K562 (cell line): Measurements from ENCODE around the gene VIPR2. TPM values are rescaled to one million over a fixed set of nuclear protein-coding genes. Genes with fewer than 3 reads are reported as not detected.

Source experiments
- ATAC-seq: fragments of 200-7000 bp; cut with Tn5 transposase; 3 replicates; pipeline ENCODE4 v1.9.1; 2020; ENCODE audit warnings: moderate library complexity
- BruUV-seq: library from RNA; stranded (reverse); fragments of 400-500 nt; replicated peaks from 2 replicates; lab custom pipeline; 2021; lab: Mats Ljungman, UMichigan
- CTCF ChIA-PET: fragments of 300-600 bp; formaldehyde crosslinking; extraction: SDS; loops from one replicate; lab custom pipeline; 2021; ENCODE audit warnings: low intra/inter-chr PET ratio; lab: Yijun Ruan, JAX
- POLR2A ChIA-PET: fragments of 300-600, 350-650 bp; sonication (Branson Sonifier 250); formaldehyde crosslinking; extraction: SDS; loops from one replicate; lab custom pipeline; 2021; ENCODE audit warnings: antibody characterized with exemption, inconsistent platforms; lab: Yijun Ruan, JAX
- DNase-seq, 4 experiments: peaks; one replicate each; pipeline versions ENCODE4 v3.0.0 to v3.0.0-alpha.2; 2011 to 2018; ENCODE audit warnings: low spot score in 3 of 4, mixed read lengths in 3 of 4; ENCODE audit errors: extremely low read depth in 1 of 4
- FAIRE-seq: peaks from 2 replicates; lab custom pipeline; 2011; peaks lifted over from hg19 to GRCh38; lab: Jason Lieb, UNC
- H2AFZ ChIP-seq: 2 replicates; pipeline ENCODE4 v1.6.0; 2011; ENCODE audit warnings: low read depth, low read length, control low read depth, inconsistent platforms
- H3K27ac ChIP-seq: fragments of 200-600 bp; 3 replicates; pipeline ENCODE4 v1.8.0; 2011; ENCODE audit warnings: low read depth, mild to moderate bottlenecking, control low read depth, inconsistent platforms, low read length, moderate library complexity, mixed read lengths; ENCODE audit errors: extremely low read depth
- H3K27me3 ChIP-seq, 2 experiments: fragments of 300-600 bp in 1 of 2; 2 replicates in 1 of 2; 3 replicates in 1 of 2; pipeline versions ENCODE4 v1.6.0 to v1.8.0; 2011; ENCODE audit warnings: inconsistent platforms in 2 of 2, low read length in 2 of 2, mild to moderate bottlenecking in 1 of 2, mixed read lengths in 1 of 2, moderate library complexity in 1 of 2; ENCODE audit not compliant: control insufficient read depth in 2 of 2, insufficient read depth in 2 of 2
- H3K36me3 ChIP-seq: fragments of 300-600 bp; 3 replicates; pipeline ENCODE4 v1.8.0; 2011; ENCODE audit warnings: mild to moderate bottlenecking, low read length, inconsistent platforms; ENCODE audit not compliant: control insufficient read depth, insufficient read depth
- H3K4me1 ChIP-seq, 2 experiments: fragments of 200-600 bp in 1 of 2; replicated peaks in 1 of 2; 2 replicates in 1 of 2; 3 replicates in 1 of 2; pipeline versions ENCODE4 v1.5.1 to v1.8.0; 2011; ENCODE audit warnings: inconsistent platforms in 2 of 2, low read length in 2 of 2, mild to moderate bottlenecking in 1 of 2, mixed read lengths in 1 of 2, moderate library complexity in 1 of 2; ENCODE audit not compliant: control insufficient read depth in 2 of 2, insufficient read depth in 2 of 2
- H3K4me2 ChIP-seq: 2 replicates; pipeline ENCODE4 v1.6.1; 2011; ENCODE audit warnings: low read length, control low read depth, inconsistent platforms, mixed read lengths; ENCODE audit not compliant: insufficient read depth
- H3K4me3 ChIP-seq: fragments of 200-600 bp; sonication (generic), shearing (Covaris generic); 2 replicates; pipeline ENCODE4 v1.5.1; 2016; ENCODE audit warnings: control low read depth, inconsistent platforms
- H3K79me2 ChIP-seq: fragments of 200-600 bp; 3 replicates; pipeline ENCODE4 v1.8.0; 2011; ENCODE audit warnings: low read length, inconsistent platforms; ENCODE audit not compliant: control insufficient read depth, insufficient read depth
- H3K9ac ChIP-seq, 2 experiments: 2 replicates each; pipeline versions ENCODE4 v1.6.0 to v1.6.1; 2011; ENCODE audit warnings: low read depth in 2 of 2, low read length in 2 of 2, control low read depth in 1 of 2, inconsistent platforms in 1 of 2, mild to moderate bottlenecking in 1 of 2, mixed read lengths in 1 of 2; ENCODE audit not compliant: insufficient read depth in 1 of 2
- H3K9me1 ChIP-seq: one replicate; pipeline ENCODE4 v1.6.0; 2011; ENCODE audit warnings: inconsistent platforms, mild to moderate bottlenecking, low read length, moderate library complexity; ENCODE audit not compliant: control insufficient read depth, insufficient read depth
- H3K9me3 ChIP-seq: replicated peaks from 2 replicates; pipeline ENCODE4 v1.5.1; 2011; ENCODE audit warnings: low read depth, low read length, inconsistent platforms; ENCODE audit not compliant: control insufficient read depth, insufficient read depth
- H4K20me1 ChIP-seq: replicated peaks from 2 replicates; pipeline ENCODE4 v1.6.1; 2011; ENCODE audit warnings: low read length, inconsistent platforms, mixed read lengths; ENCODE audit not compliant: control insufficient read depth, insufficient read depth
- EHMT2 ChIP-seq: fragments of 450-650 bp; IDR thresholded peaks from 2 replicates; pipeline ENCODE4 v1.6.1; 2018; ENCODE audit warnings: antibody characterized with exemption
- PKNOX1 ChIP-seq: fragments of 450-650 bp; IDR thresholded peaks from 2 replicates; pipeline ENCODE4 v1.6.1; 2016
- PRMT5 ChIP-seq: sonication (generic); formaldehyde crosslinking; IDR thresholded peaks from 2 replicates; pipeline ENCODE4 v1.5.0; 2020; ENCODE audit warnings: missing genetic modification reagents
- PYGO2 ChIP-seq: fragments of 450-650 bp; IDR thresholded peaks from 2 replicates; pipeline ENCODE4 v1.6.1; 2016; ENCODE audit warnings: mild to moderate bottlenecking, missing genetic modification characterization, moderate library complexity, missing compliant biosample characterization
- ZFPM2 ChIP-seq: fragments of 250-450 bp; sonication (Bioruptor Pico); IDR thresholded peaks from 2 replicates; pipeline ENCODE4 v1.5.1; 2022; ENCODE audit warnings: mild to moderate bottlenecking
- WGBS: fragments of 100-300 bp; shearing (Covaris generic); methylation state at CpG from one replicate; pipeline ENCODE4 v1.1.6; 2016; ENCODE audit warnings: low coverage, mixed read lengths; ENCODE audit not compliant: insufficient coverage; ENCODE audit errors: missing lambda C conversion rate; 5-methylcytosine and 5-hydroxymethylcytosine counted together
- in situ Hi-C: fragments of 300-500 bp; cut with MboI; formaldehyde crosslinking; loops from 4 replicates; pipeline ENCODE4 v1.15.0; 2018; ENCODE audit warnings: inconsistent platforms, mixed read lengths
- intact Hi-C: fragments of 100-400 bp; cut with micrococcal nuclease; formaldehyde crosslinking; loops from 2 replicates; pipeline ENCODE4 v1.14.2; 2022
- polyA plus RNA-seq, 8 experiments: library from polyadenylated mRNA; depleted of rRNA in 4 of 8; stranded (reverse) in 5 of 8; unstranded in 3 of 8; fragments of >200 nt; fragmentation: Nextera tagmentation in 2 of 8; fragmentation: Illumina TruSeq in 1 of 8; extraction: Ambion mirVana in 2 of 8; extraction: Trizol in 1 of 8; gene quantifications; 2 replicates each; pipeline versions ENCODE4 v1.2.1 to v1.2.3, GENCODE V29; 2011 to 2014; ENCODE audit warnings: inconsistent platforms in 1 of 8, missing spikeins in 1 of 8
- total RNA-seq, 7 experiments: library from RNA; depleted of rRNA in 6 of 7; stranded (reverse); fragments of >200 nt in 6 of 7; fragmentation: Illumina TruSeq in 2 of 7; extraction: Trizol in 2 of 7; gene quantifications; 2 replicates each; pipeline versions ENCODE4 v1.2.1 to v1.2.3, GENCODE V29; 2011 to 2021; ENCODE audit warnings: low replicate concordance in 1 of 7

Gene VIPR2
- total and polyA plus RNA-seq, 9 of the 15 experiments (the other 6 are each of a cell fraction or from before 2014, with no cell fraction given), result 0.04 TPM; not detected in 8

DNA sequence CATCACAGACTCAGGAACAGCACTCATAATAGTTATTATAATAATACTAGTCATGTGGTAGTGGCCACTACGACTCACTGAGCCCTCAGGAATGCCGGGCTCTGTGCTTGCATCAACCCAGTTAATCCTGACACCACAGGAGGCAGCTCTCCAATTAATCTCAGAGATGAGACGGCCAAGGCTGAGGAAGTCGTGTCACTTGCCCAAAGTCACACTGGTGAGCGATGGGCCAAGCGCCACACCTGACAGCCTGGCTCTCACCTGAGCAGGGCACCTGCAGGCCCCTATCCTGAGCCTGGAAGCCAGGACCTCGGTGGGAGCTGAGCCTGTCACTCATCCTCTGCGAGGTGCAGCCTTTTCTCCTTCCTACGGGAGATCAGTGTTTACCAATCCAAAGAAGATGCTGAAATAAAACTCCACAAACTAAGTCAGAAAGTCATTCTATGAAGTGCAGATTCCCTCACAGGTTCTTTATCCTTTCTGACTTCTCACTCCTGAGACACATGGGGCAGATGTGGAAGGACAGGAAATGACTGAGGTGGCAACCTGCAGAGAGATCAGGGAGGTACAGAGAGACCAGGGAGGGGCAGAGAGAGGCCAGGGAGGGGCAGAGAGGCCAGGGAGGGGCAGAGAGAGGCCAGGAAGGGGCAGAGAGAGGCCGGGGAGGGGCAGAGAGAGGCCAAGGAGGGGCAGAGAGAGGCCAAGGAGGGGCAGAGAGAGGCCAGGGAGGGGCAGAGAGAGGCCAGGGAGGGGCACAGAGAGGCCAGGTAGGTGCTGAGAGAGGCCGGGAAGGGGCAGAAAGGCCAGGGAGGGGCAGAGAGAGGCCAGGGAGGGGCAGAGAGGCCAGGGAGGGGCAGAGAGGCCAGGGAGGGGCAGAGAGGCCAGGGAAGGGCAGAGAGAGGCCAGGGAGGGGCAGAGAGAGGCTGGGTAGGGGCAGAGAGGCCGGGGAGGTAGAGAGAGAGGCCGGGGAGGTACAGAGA, 38.5 kb downstream of the VIPR2 start:
- TF ChIP-seq PYGO2 (tag) (no peak), PRMT5 (CRISPR knock-in tag) (no peak), ZFPM2 (CRISPR knock-in tag) (no peak), EHMT2 (no peak), PKNOX1 (peak; percentile 35)
- TF ChIP-seq, all 486 proteins: peak for 1
- FAIRE-seq (no peak), ATAC-seq (no peak), DNase-seq (no peak)
- no peak overlapping the region for H3K27ac ChIP-seq
- H3K4me1 ChIP-seq, result peaks cover 0 to 7% of the 10 kb centered on the region in 2 experiments; a peak in 1 of 5 replicates
- H3K36me3 ChIP-seq, result no peaks in the 10 kb centered on the region
- no peaks in the 10 kb centered on the region for H3K79me2 ChIP-seq
- CTCF ChIA-PET, result no interaction called here
- POLR2A ChIA-PET, result interaction anchor here (0.6 to 0.7 kb wide), 2 partner anchors 17 to 565 kb away, joined by 3 to 4 read pairs; no protein-coding TSS in a partner anchor
- no peak overlapping the region for H3K4me3 ChIP-seq
- peaks cover 49 to 87% of the 10 kb centered on the region in 2 experiments for H3K27me3 ChIP-seq
- no peak overlapping the region for H3K4me2 ChIP-seq
- no peak overlapping the region for H2AFZ ChIP-seq
- BruUV-seq, result no TSS peak
- under 1% methylated on average over 11 of the region's 13 CpGs for WGBS
- peaks cover 19% of the 10 kb centered on the region; the same call in 1 of the 2 replicates for H4K20me1 ChIP-seq
- no peak overlapping the region for H3K9ac ChIP-seq
- in situ Hi-C loops, result no loop called here
- intact Hi-C loops, result no loop called here
- H3K9me3 ChIP-seq, result no peaks in the 10 kb centered on the region
- H3K9me1 ChIP-seq, result no peaks in the 10 kb centered on the region
